GM19455 (cell line): Measurements from ENCODE around the gene SNX1.
"Not testable (repeated sequence)": the region's sequence is repeated elsewhere in the genome, so short reads cannot be mapped to it uniquely, and the experiment has no call there.

Source experiments
- ATAC-seq: cut with Tn5 transposase; IDR thresholded peaks from one replicate; pipeline ENCODE4 v1.9.1; 2021; ENCODE audit not compliant: unreplicated experiment

The SNX1 gene

DNA sequence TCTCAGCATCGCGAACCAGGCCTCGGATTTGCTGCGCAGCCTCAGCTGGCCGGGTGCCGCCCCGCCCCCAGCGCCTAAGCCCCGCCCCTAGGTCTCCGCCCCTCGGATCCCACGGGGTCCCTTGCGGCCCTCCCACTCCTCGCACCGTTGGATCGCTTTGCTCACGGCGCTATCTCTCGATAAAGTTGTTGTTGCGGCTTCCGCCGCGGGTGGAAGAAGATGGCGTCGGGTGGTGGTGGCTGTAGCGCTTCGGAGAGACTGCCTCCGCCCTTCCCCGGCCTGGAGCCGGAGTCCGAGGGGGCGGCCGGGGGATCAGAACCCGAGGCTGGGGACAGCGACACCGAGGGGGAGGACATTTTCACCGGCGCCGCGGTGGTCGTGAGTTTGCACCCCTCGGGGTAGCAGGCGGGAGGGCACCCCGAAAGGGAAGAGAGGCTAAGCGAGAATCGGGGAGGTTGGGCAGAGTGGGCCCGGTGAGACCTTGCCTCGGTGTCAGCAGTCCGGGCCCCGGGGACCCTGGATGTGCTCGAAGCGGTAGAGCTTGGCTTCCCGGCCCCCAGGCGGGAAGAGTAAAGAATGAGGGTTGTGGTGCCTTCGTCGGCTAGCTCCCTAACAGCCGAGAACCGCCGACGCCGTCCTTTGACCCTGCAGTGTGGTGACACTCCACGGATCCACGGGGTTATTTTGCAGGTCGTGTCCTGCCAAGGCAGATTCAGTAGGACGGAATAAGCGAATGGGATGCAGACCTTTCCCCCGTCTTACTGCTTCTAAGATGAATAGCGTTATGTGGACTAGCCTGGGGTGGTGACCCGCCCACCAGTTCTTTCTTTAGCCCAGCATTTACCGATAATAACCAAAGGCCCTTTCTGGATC, at the start of gene SNX1:
Gene SNX1 (plus strand): TSS at position 188 of the 873 bp plus-strand sequence. CDS start 32 bp downstream, at position 220.
- peak; percentile 48 for ATAC-seq

DNA sequence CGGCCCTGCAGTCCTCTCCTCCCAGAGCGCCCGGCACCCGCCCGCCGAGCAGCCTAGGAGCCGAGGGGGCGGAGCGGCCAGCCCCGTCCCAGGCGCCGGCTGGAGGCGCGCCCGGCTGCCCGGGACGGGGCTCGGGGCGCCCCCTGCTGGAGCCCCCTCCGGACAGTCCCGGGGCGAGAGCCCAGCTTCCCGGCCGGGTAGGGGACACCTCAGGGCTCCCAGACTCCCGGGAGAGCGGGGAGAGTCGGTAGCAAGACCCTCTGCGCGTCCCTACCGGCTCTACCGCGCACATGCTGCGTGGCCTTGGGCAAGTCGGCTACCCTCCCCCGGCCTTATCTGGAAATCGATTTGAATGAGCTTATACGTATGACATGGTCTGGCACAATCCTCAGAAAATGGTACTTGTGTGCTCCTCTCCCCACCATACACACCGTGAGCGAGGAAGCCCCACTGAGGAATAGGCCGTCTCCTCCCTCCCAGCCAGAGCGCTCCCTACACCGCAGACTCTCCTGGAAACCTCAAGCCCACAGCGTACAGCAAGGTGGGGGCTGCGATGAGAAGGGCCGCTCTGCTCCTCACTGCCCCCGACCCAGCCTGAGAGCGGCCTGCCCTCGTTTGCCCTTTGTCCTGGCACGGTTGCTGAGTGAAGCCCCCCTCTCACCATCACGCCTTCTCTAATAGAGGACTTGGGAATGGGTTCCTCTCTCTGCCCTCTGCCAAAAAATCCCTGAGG, 49.2 kb upstream of the SNX1 start, which contains the start of gene DAPK2:
Gene DAPK2 (minus strand): TSS at position 65 of the 733 bp plus-strand sequence. CDS start 6,224 bp downstream, outside the sequence.
- ATAC-seq, result peak; percentile 53

- ATAC-seq, result no peak
Observed at GRCh38 chr15:64048781-64049460, 46.9 kb upstream of the SNX1 start.

DNA sequence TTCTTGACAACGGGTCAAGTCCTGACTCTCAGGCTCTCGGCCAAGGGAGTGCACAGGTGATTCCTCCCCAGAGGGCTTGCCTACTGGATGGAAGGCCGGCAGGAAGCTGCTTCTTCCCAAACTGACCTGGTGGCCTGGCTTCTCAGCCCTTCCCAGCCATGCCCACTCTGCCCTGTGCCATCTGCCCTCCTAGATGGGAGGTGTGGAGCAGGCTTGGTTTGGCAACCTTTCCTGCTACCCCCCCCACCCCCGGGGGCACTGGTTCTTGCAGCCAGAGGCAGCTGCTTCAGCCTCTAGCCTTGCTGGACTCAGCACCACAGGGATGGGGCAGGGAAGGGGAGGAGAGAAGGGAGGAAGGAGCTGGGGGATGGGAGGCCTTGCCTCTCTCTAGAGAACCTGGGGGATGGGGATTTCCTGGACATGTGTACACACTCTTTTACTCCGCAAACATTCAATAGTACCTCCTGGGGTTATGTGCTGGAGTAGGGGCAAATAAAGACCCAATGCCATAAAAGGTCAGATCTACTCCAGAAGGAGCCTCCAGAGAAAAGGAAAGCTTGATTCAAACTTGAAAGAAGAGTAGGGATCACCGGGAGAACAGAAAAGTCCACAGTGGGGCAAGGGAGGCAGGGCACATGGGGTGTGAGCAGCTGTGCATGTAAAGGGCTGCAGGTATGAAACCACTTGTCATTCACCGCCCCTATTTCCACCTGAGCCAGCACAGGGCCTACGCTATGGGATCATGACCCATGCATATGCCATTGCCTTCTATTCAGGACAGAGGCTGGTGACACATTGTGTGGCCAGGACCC, 45.3 kb upstream of the SNX1 start:
- ATAC-seq, result no peak

- ATAC-seq, result no peak
Observed at GRCh38 chr15:64051093-64051402, 44.7 kb upstream of the SNX1 start.

DNA sequence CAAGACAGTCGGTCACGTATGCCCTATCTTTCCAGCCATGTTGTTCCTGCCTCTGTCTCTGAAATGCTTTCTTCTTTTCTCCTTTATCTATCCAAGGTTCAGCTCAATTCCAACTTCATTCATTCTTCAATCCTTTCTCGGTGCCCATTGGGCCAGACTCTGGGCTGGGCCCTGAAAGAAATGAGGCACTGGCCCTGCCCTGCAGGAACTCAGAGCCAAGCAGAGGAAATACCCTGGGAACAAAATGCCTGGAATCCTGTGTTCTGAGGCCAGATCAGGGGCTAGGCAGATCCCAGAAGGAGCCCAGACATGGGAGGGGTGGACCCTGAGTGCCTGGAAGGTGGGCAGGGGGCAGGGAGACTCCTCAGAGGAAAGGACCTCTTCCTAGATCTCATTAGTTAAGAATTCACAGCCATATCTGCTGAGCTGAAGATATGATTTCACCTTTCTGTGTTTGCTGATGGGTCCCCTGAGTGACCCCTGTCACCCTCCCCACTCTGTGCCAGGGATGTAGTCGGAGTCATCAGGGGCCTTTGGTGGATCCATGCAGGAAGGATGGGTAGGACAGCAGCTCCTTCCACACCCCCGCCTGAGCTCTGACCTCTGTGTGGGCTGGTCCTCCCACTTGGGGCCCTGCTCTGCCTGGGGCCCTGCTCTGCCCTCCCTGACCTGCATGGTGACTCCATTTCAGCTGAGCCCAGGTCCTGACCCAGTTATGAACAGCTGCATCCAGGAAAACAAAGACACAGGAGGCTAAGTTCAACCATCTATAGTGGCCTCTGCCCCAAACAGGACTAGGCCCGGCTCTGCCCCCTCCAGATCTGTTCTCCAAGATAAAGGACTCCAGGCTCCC, 44.1 kb upstream of the SNX1 start:
- no peak for ATAC-seq

- ATAC-seq, result no peak
Observed at GRCh38 chr15:64052925-64053491, 42.8 kb upstream of the SNX1 start.

- ATAC-seq, result not testable (repeated sequence)
Observed at GRCh38 chr15:64053674-64054073, 42.1 kb upstream of the SNX1 start.

- ATAC-seq, result no peak
Observed at GRCh38 chr15:64058279-64058678, 37.5 kb upstream of the SNX1 start.

GRCh38 chr15:64059104-64059503, 36.7 kb upstream of the SNX1 start:
- ATAC-seq, result not testable (repeated sequence)

DNA sequence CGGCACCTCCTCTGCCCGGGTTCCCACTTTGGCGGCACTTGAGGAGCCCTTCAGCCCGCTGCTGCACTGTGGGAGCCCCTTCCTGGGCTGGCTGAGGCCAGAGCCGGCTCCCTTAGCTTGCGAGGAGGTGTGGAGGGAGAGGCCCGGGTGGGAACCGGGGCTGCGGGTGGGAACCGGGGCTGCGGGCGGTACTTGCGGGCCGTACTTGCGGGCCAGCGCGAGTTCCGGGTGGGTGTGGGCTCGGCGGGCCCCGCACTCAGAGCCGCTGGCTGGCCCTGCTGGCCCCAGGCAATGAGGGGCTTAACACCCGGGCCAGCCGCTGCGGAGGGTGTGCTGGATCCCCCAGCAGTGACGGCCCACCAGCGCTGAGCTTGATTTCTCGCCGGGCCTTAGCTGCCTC, 35.1 kb upstream of the SNX1 start:
- no peak for ATAC-seq

GRCh38 chr15:64066451-64066850, 29.3 kb upstream of the SNX1 start:
- ATAC-seq, result no peak

GRCh38 chr15:64067564-64068030, 28.2 kb upstream of the SNX1 start:
- ATAC-seq, result no peak

- ATAC-seq, result no peak
Observed at GRCh38 chr15:64068133-64068532, 27.6 kb upstream of the SNX1 start.

GRCh38 chr15:64070106-64070505, 25.7 kb upstream of the SNX1 start:
- no peak for ATAC-seq

DNA sequence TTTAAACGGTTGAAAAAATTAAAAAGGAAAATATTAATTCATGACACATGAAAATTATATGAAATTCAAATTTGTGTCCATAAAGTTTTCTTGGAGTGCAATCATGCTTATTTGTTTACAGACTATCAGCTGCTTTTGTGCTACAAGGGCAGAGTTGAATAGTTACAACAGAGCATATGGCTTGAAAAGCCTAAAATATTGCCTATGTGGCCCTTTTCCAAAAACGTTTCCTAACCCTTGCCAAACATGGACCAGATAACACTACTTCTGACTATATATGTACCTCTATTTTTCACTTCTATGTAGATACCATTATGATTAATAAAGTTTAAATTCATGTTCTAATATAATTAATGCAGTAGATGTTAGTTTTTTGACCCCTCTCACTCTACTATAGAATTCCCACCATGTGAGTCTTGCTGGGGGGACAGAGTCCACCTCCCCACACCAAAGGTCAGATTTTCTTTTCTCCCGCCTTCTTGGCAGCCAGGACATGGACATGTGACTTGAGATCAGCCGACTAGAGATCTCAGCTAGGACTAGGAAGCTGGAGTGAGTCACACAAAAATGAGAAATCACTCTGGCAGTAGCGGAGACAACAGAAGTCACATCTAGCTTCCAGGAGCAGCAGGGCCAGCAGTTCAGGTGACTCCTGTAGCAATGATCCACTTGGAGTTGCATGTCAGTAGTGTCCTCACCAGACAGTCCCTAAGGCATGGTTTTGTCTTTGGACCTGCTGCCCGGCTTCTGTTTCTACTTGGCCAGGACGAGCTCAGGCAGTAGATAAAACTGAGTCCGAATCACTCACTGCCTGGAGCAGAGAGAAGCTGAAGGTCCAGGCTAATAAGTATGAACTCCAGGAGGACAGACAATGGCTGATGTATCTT, 24.6 kb upstream of the SNX1 start:
- ATAC-seq, result no peak

DNA sequence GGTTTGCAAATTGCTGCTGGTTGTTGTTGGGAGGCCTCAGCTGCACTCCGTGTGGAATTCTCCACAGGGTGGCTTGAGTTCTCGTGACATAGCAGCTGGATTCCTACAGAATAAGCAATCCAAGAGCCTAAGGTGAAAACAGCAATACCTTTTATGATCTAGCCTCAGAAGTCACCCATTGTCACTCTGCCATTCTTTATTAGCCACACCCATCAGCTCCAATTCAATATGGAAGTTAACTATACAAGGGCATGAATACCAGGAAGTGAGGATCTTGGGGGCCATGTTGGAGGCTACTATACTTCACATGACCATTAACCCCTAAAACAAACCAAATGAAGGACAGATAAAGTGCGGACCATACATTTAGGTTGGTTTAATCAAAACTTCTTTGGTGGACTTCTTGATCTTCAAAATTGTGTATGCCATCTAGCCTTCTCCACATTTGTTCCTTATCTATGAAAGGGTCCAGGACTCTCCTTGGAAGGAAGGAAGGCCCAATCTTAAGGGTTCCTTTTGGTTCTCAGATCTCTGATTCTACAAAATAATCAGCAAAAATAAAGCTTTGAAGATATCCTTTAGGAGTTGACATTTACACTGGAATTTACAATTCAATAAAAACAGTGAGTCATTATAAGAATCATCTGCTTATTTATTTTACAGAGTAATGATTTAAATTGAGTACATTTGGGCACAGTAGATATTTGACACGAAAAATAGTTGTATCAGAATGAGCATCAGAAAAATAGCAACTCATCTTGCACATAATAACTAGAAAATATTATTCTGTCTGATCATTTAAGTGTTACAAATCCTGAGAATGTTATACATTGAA, 23.6 kb upstream of the SNX1 start:
- ATAC-seq, result no peak

DNA sequence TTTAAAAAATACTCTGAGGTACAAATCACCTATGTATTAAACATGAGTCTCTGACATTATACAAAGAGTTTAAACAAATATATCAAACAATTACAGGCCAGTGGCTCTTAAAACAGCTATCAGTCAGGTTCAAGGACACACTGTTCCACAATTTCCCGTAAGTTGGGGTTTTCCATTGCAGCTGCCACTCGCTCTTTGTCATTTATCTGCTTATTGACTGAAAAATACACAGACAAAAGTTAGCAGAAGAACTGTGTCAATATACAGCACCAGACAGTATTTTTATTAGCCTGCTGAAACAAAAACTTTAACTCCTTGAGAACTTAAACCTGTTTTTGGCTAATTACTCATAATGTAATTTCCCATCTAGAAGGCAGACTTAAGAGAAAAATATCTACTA, 23.0 kb upstream of the SNX1 start:
- no peak for ATAC-seq
